Activated CD4-positive, alpha-beta T cell treated with anti-CD3 and anti-CD28 coated beads, Interleukin-2, Interleukin-4, amounts not matched to agents 100 ng/mL and 50 ng/mL, durations not matched to agents 16 hours and 8 hours (primary cell): ENCODE measurements around the gene VPS37C.
"Not testable (repeated sequence)": the region's sequence is repeated elsewhere in the genome, so short reads cannot be mapped to it uniquely, and the experiment has no call there.

Source experiments
- DNase-seq: peaks from one replicate; pipeline ENCODE4 v3.0.0-alpha.2; 2020; ENCODE audit warnings: low spot score

The VPS37C gene

DNA sequence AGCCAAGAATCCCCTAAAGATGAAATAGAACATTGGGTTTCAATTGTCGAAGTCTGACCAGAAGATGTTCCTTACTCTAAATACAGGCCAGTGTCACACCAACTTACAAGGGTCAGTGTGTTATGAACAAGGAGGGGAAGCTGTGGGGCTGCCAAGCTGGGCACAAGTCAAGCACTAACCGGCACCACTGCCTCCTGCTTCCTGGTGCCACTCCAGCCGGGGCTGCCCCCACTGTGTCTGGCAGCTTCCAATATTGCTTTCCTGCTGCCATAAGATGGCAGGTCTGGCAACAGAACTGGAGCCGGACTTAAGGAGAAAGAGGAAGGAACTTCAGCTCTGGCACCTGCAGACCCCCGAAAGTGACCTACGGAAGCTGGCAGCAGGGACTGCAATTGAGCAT lies 13.7 kb upstream of the VPS37C start:
- DNase-seq, result no peak

DNA sequence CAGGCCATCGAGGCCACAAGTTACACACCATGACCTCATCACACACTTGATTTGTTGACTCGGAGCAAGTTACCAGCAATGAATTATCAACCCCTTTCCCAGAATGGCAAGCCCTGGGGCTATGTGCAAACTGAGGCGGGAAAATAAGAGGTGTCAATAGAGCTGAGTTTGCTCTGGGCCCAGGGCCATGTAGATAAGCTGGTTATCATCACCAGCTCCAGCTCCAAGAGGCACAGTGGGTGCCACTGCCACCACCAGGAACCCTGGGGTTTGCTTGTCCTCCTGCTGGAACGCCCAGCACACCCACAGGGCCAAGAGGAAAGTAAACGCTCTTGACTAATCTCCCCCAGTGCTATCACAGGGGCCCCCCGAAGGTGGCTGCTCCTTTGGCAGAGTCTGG lies 13.0 kb upstream of the VPS37C start:
- no peak for DNase-seq

- DNase-seq, result no peak
Observed at GRCh38 chr11:61173456-61173855, 12.2 kb upstream of the VPS37C start.

GRCh38 chr11:61172888-61173287 lies 11.7 kb upstream of the VPS37C start:
- no peak for DNase-seq

DNA sequence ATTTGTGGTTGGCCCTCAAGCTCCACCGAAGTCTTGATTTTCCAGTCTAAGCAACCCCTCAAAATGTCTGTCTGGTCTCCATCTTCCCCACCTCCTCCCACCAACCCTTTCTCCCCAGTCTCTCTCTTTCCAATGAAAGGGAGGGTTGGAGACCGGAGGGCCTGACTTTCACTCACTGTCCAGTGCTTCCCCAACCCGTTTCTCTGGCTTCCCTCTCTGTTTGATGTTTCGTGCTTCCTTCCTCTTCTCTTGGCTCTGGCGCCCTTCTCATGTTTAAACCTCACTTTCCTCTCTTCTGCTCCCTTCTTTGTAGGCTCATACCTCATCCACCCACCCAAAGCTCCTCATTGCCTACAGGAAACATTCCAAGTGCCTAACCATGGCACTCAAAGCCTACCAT lies 11.1 kb upstream of the VPS37C start:
- DNase-seq, result no peak

DNA sequence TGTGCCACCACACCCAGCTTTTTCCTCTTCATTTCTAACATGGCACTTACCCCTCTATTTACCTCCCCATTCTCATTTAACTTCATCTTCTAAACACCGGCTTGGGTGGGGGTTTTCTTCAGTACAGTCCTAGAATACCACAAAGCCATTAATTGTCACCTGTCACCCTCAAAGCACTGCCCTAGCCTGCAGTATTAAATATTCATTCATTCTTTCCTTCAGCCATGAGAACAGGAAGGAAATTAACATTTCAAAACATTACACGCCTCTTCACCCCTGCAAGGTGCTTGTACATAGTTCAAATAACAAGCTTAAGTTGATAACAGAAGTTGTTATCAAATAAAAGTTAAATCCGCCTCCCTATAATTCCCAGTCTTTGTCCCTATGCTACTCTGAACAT lies 10.7 kb upstream of the VPS37C start:
- DNase-seq, result no peak

DNA sequence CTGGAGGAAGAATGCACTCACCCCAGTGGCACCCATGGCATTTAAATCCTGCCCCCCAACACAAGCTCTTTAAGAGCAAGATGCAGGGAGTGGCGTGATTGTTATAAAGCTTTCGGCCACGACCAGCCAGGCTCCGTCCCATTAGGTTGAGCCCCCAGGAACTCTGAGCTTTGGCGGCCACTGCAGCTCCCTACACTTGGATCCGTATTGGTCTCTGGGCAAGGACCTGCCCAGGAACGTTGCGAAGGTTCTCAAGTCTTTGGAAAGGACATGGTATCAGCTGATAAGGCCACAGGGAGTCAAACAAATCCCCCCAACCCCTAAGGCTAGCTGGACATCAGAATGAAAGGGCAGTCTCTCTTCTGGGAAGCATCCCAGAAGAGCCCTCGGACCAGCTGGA lies 9.3 kb upstream of the VPS37C start:
- no peak for DNase-seq

DNA sequence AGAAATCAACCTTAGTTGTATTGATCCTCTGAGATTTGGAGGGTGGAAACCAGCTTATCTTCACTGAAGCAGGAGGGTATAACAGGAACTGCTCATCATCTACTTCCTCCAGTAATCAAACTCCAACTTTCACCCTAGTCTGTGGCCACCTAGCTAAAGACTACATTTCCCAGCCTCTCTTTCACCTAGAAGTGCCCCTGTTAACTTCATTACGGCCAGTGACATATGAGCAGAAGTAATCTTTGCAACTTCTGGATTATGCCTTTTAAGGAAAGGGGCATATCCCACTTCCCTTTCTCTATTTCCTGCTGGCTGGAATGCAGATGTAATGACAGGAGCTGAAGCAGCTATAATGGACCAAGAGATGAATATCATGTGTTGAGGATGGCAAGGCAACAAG lies 7.6 kb upstream of the VPS37C start:
- no peak for DNase-seq

- DNase-seq, result no peak
Observed at GRCh38 chr11:61168042-61168688, 6.9 kb upstream of the VPS37C start.

GRCh38 chr11:61166331-61166730 lies 5.1 kb upstream of the VPS37C start:
- not testable (repeated sequence) for DNase-seq

GRCh38 chr11:61165785-61166184 lies 4.6 kb upstream of the VPS37C start:
- DNase-seq, result not testable (repeated sequence)

DNA sequence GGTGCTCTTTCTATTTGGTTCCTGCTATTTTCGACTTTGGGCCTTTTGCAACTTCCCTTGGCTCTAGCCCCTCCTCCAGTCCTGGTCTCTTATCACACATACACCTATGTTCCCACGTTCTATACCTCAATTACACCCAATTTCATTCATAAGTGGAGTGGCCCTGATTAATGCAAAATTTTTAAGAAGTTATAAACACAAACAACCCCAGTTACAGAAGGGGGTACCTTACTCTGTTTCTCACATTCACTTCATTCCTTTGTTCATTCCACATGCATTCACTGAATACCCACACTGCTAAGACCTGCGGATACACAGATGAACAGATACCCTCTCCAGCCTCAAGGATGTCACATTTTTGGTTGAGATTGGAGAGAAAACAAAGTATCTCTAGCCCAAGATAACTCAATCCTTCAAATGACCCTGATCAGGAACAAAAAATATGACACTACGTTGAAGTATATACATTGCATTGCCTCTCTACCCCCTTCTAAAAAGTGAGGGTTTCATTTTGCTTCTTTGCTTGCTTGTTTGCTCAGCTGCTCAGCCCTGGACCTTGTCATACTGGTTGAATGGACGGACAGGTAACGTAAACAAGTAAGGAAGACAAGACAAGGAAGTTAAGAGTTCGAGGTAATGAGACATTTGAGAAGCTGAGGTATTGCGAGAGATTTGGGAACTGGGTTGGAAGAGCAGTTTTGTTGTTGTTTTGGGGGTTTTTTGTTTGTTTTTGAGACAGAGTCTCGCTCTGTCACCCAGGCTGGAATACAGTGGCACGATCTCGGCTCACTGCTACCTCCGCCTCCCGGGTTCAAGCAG lies 3.6 kb upstream of the VPS37C start:
- no peak for DNase-seq

GRCh38 chr11:61163714-61164605 lies 2.7 kb upstream of the VPS37C start:
- no peak for DNase-seq

GRCh38 chr11:61163021-61163420 lies 1.8 kb upstream of the VPS37C start:
- no peak for DNase-seq

- peak; percentile 19 for DNase-seq
Observed at GRCh38 chr11:61162092-61162941, 1.1 kb upstream of the VPS37C start.

DNA sequence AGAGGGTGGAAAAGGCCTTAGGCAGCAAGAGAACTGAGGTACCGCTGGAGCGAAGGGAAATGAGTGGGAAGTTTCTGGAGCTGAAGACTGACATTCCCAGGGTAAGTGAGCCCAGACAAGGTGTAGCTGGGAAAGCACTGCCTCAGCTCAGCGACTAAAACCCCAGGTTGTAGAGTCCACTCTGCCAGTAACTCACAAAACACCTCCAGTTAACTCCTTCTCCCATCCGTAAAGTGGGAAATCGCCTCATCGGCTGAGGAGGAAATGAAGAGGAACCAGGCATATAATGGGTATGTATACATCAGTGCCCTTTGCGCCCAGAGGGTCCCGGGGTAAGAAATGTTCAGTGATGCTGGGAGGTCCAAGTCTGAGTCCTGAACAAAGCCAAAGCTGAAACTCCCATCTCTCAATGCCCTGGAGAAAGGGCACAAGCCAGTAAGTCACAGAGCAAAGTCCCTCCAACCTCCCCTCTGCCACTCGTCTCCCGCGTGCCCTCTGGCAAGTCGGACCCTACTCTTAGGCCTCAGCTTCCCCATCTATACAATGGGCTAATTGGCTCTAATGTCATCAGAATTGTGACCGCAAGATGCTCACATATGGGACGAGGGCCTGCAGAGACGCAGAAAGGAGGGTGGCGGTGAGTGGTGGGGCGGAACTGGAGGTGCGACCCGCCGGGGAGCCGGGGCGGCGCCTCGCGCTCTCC lies 588 bp downstream of the VPS37C start:
- no peak for DNase-seq

DNA sequence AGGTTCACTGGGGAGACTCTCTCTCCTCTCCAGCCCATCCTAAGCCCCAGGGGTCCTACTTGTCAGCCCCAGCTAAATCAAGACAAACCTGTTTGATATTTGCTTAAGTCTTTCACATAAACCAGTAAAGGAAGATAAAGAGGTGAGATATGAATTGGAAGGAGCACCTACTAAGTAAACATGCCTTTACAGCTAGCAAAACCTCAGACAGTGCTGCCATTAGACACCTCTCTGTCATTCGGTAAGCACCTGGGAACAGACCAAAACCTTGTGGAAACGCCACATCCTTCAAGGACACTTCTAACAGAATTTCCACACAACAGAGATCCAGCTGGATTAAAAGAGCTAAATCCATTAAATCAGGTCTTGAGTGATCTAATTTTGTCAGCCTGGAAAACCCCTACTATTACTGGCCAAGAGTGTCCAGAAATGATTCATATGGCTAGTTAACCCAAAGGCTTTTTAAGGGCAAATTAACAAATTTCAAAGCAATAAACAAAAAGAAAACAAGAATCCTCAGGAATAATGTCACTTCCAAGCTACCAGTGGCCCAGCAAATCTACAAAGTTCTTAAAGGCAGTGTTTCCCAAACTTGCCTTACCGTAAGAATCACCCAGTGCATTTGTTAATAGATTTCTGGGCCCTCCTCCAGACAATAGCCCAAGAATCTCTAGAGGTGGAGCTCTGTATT lies 2.4 kb downstream of the VPS37C start:
- no peak for DNase-seq

DNA sequence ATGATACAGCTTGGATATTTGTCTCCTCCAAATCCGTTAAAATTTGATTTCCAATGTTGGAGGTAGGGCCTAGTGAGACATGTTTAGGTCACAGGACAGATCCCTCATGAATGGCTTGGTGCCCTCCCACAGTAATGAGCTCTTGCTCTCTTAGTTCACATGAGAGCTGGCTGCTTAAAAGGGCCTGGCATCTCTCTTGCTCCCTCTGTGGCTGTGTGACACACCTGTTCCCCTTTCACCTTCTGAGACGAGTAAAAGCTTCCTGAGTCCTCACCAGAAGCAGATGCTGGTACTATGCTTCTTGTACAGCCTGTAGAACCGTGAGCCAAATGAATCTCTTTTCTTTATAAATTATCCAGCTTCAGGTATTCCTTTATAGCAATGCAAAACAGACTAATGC lies 3.5 kb downstream of the VPS37C start:
- no peak for DNase-seq

- DNase-seq, result no peak
Observed at GRCh38 chr11:61155741-61156140, 5.5 kb downstream of the VPS37C start.

DNA sequence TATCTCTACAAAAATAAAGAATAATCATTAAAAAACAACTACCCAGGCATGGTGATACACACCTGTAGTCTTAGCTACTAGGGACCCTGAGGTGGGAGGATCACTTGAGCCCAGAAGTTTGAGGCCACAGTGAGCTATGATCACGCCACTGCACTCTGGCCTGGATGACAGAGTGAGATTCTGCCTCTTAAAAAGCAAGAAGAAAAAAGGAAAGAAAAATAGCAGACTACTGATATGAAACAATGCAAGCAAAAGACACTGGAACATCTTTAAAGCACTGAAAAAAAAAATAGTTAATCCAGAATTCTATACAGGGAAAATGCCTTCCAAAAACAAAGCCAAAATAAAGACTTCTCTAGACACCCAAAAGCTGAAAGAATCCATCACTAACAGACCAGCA lies 5.9 kb downstream of the VPS37C start:
- no peak for DNase-seq

- no peak for DNase-seq
Observed at GRCh38 chr11:61154528-61154927, 6.7 kb downstream of the VPS37C start.
